ENCODE data around the gene CDH4.

GRCh38 chr20:61720348-61720696 lies 468.3 kb downstream of the CDH4 start:
- TF ChIP-seq RAD21 (IDR thresholded peaks at IDR 0.05; ENCODE audit: low read depth) (no peak), EGR1 (IDR thresholded peaks at IDR 0.05) (no peak), REST (IDR thresholded peaks at IDR 0.05; ENCODE audit: low read depth) (no peak), EP300 (IDR thresholded peaks at IDR 0.05; ENCODE audit: borderline replicate concordance) (no peak)

All from Ishikawa (cell line).